Naive thymus-derived CD8-positive, alpha-beta T cell (primary cell): ENCODE results near the gene MARK2. TPM values are rescaled to one million over a fixed set of nuclear protein-coding genes. Genes with fewer than 3 reads are reported as not detected.

Source experiments
- ATAC-seq, 2 donors: fragments of 150-1000 bp; cut with Tn5 transposase in 1 of 2; sonication (Bioruptor Pico), chemical (Tn5 transposase) in 1 of 2; 1 replicate in 1 of 2; 2 replicates in 1 of 2; pipeline ENCODE4 v1.10.0; 2021; ENCODE audit warnings: mild to moderate bottlenecking in 2 of 2, moderate library complexity in 2 of 2
- POLR2A ChIA-PET: fragments of 350-600 bp; sonication (Branson Sonifier 250); formaldehyde crosslinking; loops from one replicate; lab custom pipeline; 2021; ENCODE audit warnings: antibody characterized with exemption; lab: Charles Lee
- DNase-seq, 10 donors: peaks; one replicate each; pipeline versions ENCODE4 v3.0.0 to v3.0.0-alpha.2; 2020 to 2022
- H3K27ac Mint-ChIP-seq, 10 donors: one replicate each; pipeline ENCODE4 v1.8.0; 2020 to 2022; ENCODE audit warnings: mild to moderate bottlenecking in 10 of 10, mixed read lengths in 10 of 10, moderate library complexity in 4 of 10, inconsistent platforms in 1 of 10
- H3K27me3 Mint-ChIP-seq, 5 donors: one replicate each; pipeline ENCODE4 v1.8.0; 2021 to 2022; ENCODE audit warnings: mixed read lengths in 5 of 5
- H3K36me3 Mint-ChIP-seq, 3 donors: one replicate each; pipeline ENCODE4 v1.8.0; 2020 to 2022; ENCODE audit warnings: mixed read lengths in 3 of 3, mild to moderate bottlenecking in 2 of 3, inconsistent platforms in 1 of 3
- H3K4me1 Mint-ChIP-seq, 4 donors: one replicate each; pipeline ENCODE4 v1.8.0; 2021 to 2022; ENCODE audit warnings: mixed read lengths in 4 of 4
- H3K4me3 Mint-ChIP-seq, 10 donors: one replicate each; pipeline ENCODE4 v1.8.0; 2020 to 2022; ENCODE audit warnings: mild to moderate bottlenecking in 10 of 10, mixed read lengths in 10 of 10, moderate library complexity in 6 of 10, inconsistent platforms in 1 of 10
- H3K9me3 Mint-ChIP-seq, 9 donors: one replicate each; pipeline ENCODE4 v1.8.0; 2020 to 2022; ENCODE audit warnings: mixed read lengths in 9 of 9, mild to moderate bottlenecking in 3 of 9, inconsistent platforms in 1 of 9, moderate library complexity in 1 of 9
- polyA plus RNA-seq, 3 donors: library from polyadenylated mRNA; unstranded; fragments of 300-500 nt; fragmentation: Illumina TruSeq; gene quantifications; one replicate each; pipeline ENCODE4 v1.2.3, GENCODE V29; 2021
- total RNA-seq, 8 experiments: library from RNA in 2 of 8; stranded (reverse) in 2 of 8; gene quantifications; one replicate each; pipeline ENCODE4 v1.2.3 and lab custom pipeline; 2021 to 2026

MARK2 gene
- total and polyA plus RNA-seq, 5 experiments from 2014 or later = 37.0 to 74.5 (median 57.0) TPM

DNA sequence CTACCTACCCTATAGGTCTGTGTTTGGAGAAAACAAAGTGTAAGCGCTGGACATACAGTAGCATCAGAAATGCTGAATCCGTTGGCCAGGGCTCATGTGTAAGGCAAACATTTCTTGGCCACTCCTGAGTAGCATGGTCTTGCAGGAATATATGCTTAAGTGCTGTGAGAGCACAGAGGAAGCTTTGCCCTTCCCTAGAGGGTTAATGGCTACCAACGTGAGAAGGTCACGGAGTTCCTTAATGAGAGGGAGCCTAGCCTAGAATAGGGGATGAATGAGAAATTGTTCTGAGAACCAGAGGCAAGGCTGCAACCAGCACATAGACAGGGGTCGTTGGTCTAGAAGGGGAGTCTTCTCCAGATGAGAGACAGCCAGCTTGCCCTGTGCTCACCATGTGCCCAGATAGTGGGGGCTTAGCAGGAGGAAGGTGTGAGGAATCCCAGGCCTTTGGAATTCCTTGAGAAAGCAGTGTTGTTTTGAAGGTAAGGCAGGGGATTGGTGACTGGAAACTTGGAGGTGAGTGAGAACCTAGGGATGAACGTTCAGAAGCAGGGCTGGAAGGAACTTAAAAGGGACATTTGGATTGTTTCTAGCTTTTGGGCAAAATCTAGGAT, 48.6 kb downstream of the MARK2 start:
- ATAC-seq = no peak
- Mint-ChIP-seq H3K4me3 (peak overlapping the region; percentile 88 to 98 (median 94)), H3K27me3 (no peaks in the 10 kb centered on the region), H3K27ac (peak overlapping the region; percentile 88 to 96 (median 94)), H3K4me1 (peaks cover 50 to 92% (median 84%) of the 10 kb centered on the region in 4 donors), H3K36me3 (peaks cover 0 to 12% (median 0%) of the 10 kb centered on the region in 3 donors), H3K9me3 (no peaks in the 10 kb centered on the region)
- POLR2A ChIA-PET = interaction anchor here (0.6 to 3.8 kb wide), 9 partner anchors 11 to 1919 kb away, joined by 3 to 34 read pairs (median 4); partner anchors contain the start of genes MARK2 and STIP1
- no peak for DNase-seq

DNA sequence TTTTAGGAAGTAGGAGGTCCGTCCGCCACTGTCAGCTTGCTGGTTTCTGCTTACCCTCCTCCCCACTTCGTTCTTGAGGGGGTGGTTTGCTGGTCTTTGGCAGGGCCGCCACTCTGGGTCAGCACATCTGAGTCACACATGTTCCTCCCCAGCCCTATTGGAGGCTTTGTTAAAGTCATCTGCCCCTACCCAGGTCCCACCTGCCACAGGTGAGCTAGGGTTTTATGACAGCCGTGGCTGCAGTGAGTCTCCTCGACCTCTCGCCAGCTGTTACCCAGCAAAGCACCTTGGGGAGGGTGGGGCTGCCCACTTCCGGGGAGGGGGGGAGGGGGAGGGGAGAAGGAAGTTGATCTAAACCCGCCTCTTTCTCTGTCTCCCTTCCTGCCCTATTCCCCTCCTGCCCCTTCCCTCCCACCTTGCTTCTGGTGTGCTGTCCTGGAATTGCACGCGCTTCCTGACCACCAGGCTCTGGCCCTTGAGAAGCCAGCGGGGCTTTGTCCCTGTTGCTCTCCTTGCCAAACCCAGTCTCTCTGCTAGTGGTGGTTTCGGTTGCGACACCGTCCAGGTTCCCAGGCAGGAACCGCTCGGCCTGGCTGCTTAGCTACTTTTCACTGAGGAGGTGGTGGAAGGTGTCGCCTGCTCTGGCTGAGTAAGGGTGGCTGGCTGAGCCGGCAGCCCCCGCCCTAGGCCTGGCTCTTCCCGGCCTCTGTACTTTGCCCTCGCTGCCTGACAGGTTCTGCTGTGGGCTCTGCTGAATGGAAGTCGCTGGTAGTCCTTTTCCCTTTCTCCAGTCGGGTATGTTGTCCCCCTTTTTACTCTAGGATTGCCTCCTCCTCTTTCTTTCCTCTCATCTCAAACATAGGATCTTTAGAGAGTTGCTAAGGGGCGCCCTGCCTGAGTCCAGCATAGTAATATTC, 49.5 kb downstream of the MARK2 start:
- ATAC-seq = peak; percentile 83 to 88

GRCh38 chr11:63889344-63889743, 50.4 kb downstream of the MARK2 start:
- H3K27ac Mint-ChIP-seq = peak overlapping the region; percentile 66 to 96 (median 94)
- peak overlapping the region; percentile 88 to 98 (median 94) for H3K4me3 Mint-ChIP-seq
- peaks cover 46 to 87% (median 79%) of the 10 kb centered on the region in 4 donors for H3K4me1 Mint-ChIP-seq
- DNase-seq (no peak), ATAC-seq (no peak)
- H3K9me3 Mint-ChIP-seq = no peaks in the 10 kb centered on the region
- no peaks in the 10 kb centered on the region for H3K27me3 Mint-ChIP-seq
- H3K36me3 Mint-ChIP-seq = peaks cover 0 to 22% (median 4%) of the 10 kb centered on the region in 3 donors
- POLR2A ChIA-PET = interaction anchor here (0.9 to 3.8 kb wide), 5 partner anchors 9 to 50 kb away, joined by 3 to 34 read pairs (median 5); partner anchors contain the start of gene MARK2

More for the DNA sequence above, 49.5 kb downstream of the MARK2 start:
- H3K4me3 Mint-ChIP-seq = peak overlapping the region; percentile 88 to 98 (median 94)
- H3K27ac Mint-ChIP-seq = peak overlapping the region; percentile 88 to 96 (median 94)
- H3K36me3 Mint-ChIP-seq = peaks cover 0 to 18% (median 0%) of the 10 kb centered on the region in 3 donors
- no peaks in the 10 kb centered on the region for H3K9me3 Mint-ChIP-seq
- DNase-seq = peak; percentile 51 to 86 (median 66)
- POLR2A ChIA-PET = interaction anchor here (0.6 to 3.8 kb wide), 8 partner anchors 9 to 1920 kb away, joined by 3 to 34 read pairs (median 4); partner anchors contain the start of genes MARK2 and STIP1
- peaks cover 46 to 90% (median 81%) of the 10 kb centered on the region in 4 donors for H3K4me1 Mint-ChIP-seq
- no peaks in the 10 kb centered on the region for H3K27me3 Mint-ChIP-seq

DNA sequence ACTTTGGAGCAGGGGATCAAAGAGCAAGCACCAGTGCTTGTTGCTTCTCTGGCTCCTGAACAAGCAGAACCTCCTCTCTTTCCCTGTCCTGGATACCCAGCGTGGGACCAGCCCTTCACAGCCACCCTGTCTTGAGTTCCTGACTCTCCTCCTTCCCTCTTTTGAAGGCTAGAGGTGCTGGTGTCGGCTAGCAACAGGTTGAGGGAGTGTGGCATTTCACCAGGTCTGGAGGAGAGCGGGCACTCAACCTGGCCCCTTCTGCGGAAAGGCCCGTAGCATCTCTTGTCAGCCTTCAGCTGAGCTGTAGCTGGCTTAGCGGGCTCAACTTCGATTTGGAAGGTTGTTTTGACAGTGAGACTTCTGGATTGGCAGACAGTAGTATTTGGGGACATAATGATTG, 51.5 kb downstream of the MARK2 start:
- Mint-ChIP-seq H3K4me3 (peak overlapping the region; percentile 7 to 98 (median 92)), H3K36me3 (peaks cover 4 to 28% (median 4%) of the 10 kb centered on the region in 3 donors), H3K4me1 (peaks cover 46 to 80% (median 77%) of the 10 kb centered on the region in 4 donors), H3K9me3 (no peaks in the 10 kb centered on the region), H3K27ac (peak overlapping the region; percentile 13 to 96 (median 88)), H3K27me3 (no peaks in the 10 kb centered on the region)
- no peak for ATAC-seq
- POLR2A ChIA-PET = interaction anchor here (0.6 to 3.8 kb wide), 6 partner anchors 7 to 66 kb away, joined by 3 to 34 read pairs (median 4); partner anchors contain the start of gene MARK2
- no peak for DNase-seq

DNA sequence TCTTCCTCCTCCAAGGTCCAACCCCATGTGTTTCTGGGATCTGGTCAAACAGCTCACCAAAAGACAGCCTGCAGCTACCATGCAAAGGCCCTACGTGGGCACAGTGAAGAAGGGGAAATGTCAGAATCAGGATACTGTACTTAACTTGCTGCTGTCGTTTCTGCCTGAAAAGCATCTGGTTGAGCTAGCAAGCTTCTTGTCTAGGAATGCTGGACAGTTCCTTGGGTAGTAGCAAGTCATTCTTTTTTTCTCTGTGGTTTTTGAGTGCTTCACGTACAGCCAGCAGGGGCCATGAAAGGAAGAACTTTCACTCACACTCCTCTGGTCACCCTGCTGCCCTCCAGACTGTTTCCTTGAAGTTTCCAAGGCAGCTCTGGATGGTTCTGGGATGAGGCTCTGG, 53.3 kb downstream of the MARK2 start:
- Mint-ChIP-seq H3K9me3 (no peaks in the 10 kb centered on the region), H3K27me3 (no peaks in the 10 kb centered on the region), H3K27ac (peak overlapping the region in 9 of 10 donors; percentile 28 to 96 (median 74)), H3K4me1 (peaks cover 47 to 88% (median 80%) of the 10 kb centered on the region in 4 donors), H3K4me3 (peak overlapping the region in 6 of 10 donors; percentile 36 to 94 (median 80)), H3K36me3 (peaks cover 4 to 47% (median 14%) of the 10 kb centered on the region in 3 donors)
- ATAC-seq = no peak
- no peak for DNase-seq
- POLR2A ChIA-PET = interaction anchor here (0.7 to 1.7 kb wide), 7 partner anchors 8 to 54 kb away, joined by 3 to 7 read pairs (median 4); no protein-coding TSS in a partner anchor

- no peaks in the 10 kb centered on the region for H3K9me3 Mint-ChIP-seq
- DNase-seq (no peak), ATAC-seq (no peak)
- peak overlapping the region in 3 of 10 donors; percentile 9 to 75 (median 34) for H3K27ac Mint-ChIP-seq
- H3K4me1 Mint-ChIP-seq = peaks cover 42 to 82% (median 73%) of the 10 kb centered on the region in 4 donors
- no peaks in the 10 kb centered on the region for H3K27me3 Mint-ChIP-seq
- H3K36me3 Mint-ChIP-seq = peaks cover 4 to 58% (median 18%) of the 10 kb centered on the region in 3 donors
- POLR2A ChIA-PET = interaction anchor here (0.7 to 1.3 kb wide), 2 partner anchors 49 to 53 kb away, joined by 4 read pairs; no protein-coding TSS in a partner anchor
- H3K4me3 Mint-ChIP-seq = peak overlapping the region in 2 of 10 donors; percentile 13 to 43
Observed at GRCh38 chr11:63893355-63893754, 54.4 kb downstream of the MARK2 start.

DNA sequence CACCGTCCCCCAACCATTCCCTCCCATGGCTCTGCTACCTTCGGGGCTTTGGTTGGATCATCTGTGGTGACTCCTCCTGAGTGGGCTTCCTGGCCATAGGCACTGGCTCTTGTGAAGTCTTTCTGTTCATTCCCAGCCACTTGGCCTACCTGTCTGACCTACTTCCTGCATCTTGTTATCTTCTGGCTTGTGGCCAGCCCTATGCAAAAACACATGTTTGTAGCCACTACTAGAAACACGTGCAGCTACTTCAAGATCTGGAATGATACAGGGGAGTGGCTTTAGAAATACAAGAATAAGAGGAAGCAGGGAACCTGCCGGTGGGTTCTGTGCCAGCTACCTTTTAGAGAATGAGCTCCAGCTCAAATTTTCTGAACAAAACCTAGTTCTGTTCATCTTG, 57.2 kb downstream of the MARK2 start:
- Mint-ChIP-seq H3K27ac (peak overlapping the region in 7 of 10 donors; percentile 9 to 85 (median 72)), H3K27me3 (no peaks in the 10 kb centered on the region), H3K4me1 (peaks cover 22 to 60% (median 48%) of the 10 kb centered on the region in 4 donors), H3K4me3 (peak overlapping the region in 1 of 10 donors; percentile 34), H3K36me3 (peaks cover 6 to 81% (median 27%) of the 10 kb centered on the region in 3 donors), H3K9me3 (no peaks in the 10 kb centered on the region)
- ATAC-seq (no peak), DNase-seq (no peak)
- POLR2A ChIA-PET = no interaction called here

GRCh38 chr11:63897459-63898146, 58.7 kb downstream of the MARK2 start:
- no peaks in the 10 kb centered on the region for H3K9me3 Mint-ChIP-seq
- DNase-seq (no peak), ATAC-seq (no peak)
- POLR2A ChIA-PET = interaction anchor here (0.6 to 1.0 kb wide), 3 partner anchors 8 to 69 kb away, joined by 4 to 5 read pairs (median 4); no protein-coding TSS in a partner anchor
- peaks cover 9 to 89% (median 31%) of the 10 kb centered on the region in 3 donors for H3K36me3 Mint-ChIP-seq
- no peak overlapping the region for H3K4me3 Mint-ChIP-seq
- H3K27ac Mint-ChIP-seq = peak overlapping the region in 2 of 10 donors; percentile 30 to 47
- H3K4me1 Mint-ChIP-seq = peaks cover 13 to 54% (median 35%) of the 10 kb centered on the region in 4 donors
- H3K27me3 Mint-ChIP-seq = no peaks in the 10 kb centered on the region

GRCh38 chr11:63901660-63902059, 62.8 kb downstream of the MARK2 start:
- POLR2A ChIA-PET = no interaction called here
- H3K27ac Mint-ChIP-seq = peak overlapping the region in 3 of 10 donors; percentile 17 to 79 (median 70)
- peaks cover 7 to 32% (median 13%) of the 10 kb centered on the region in 4 donors for H3K4me1 Mint-ChIP-seq
- H3K36me3 Mint-ChIP-seq = peaks cover 5 to 96% (median 29%) of the 10 kb centered on the region in 3 donors
- H3K4me3 Mint-ChIP-seq = no peak overlapping the region
- no peaks in the 10 kb centered on the region for H3K9me3 Mint-ChIP-seq
- no peak for DNase-seq
- H3K27me3 Mint-ChIP-seq = no peaks in the 10 kb centered on the region
- no peak for ATAC-seq

GRCh38 chr11:63903884-63904283, 65.0 kb downstream of the MARK2 start:
- Mint-ChIP-seq H3K4me1 (peaks cover 0 to 24% (median 8%) of the 10 kb centered on the region in 4 donors), H3K36me3 (peaks cover 5 to 83% (median 18%) of the 10 kb centered on the region in 3 donors), H3K27ac (peak overlapping the region in 2 of 10 donors; percentile 59 to 61), H3K4me3 (no peak overlapping the region), H3K9me3 (no peaks in the 10 kb centered on the region), H3K27me3 (no peaks in the 10 kb centered on the region)
- DNase-seq (no peak), ATAC-seq (no peak)
- POLR2A ChIA-PET = no interaction called here

DNA sequence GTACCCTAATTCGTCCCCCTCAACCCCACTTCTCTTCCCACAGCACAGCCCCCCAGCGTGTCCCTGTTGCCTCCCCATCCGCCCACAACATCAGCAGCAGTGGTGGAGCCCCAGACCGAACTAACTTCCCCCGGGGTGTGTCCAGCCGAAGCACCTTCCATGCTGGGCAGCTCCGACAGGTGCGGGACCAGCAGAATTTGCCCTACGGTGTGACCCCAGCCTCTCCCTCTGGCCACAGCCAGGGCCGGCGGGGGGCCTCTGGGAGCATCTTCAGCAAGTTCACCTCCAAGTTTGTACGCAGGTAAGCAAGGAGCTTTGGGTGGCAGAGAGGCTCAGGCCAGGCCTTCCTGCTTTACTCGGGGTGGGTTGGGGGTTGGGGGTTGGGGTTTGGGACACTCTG, 65.8 kb downstream of the MARK2 start:
- Mint-ChIP-seq H3K9me3 (no peaks in the 10 kb centered on the region), H3K4me1 (peaks cover 0 to 24% (median 8%) of the 10 kb centered on the region in 4 donors), H3K27me3 (no peaks in the 10 kb centered on the region), H3K27ac (no peak overlapping the region), H3K36me3 (peaks cover 5 to 77% (median 14%) of the 10 kb centered on the region in 3 donors), H3K4me3 (no peak overlapping the region)
- ATAC-seq (no peak), DNase-seq (no peak)
- POLR2A ChIA-PET = interaction anchor here (2.8 kb wide), 1 partner anchor 67 kb away, joined by 20 read pairs; the partner anchor contains the start of gene MARK2
